ENCODE measurements around the gene CCDC126. TPM values are rescaled to one million over a fixed set of nuclear protein-coding genes. Genes with fewer than 3 reads are reported as not detected.
A peak's percentile ranks its signal among the peaks of the same experiment; 100 is the strongest.

The CCDC126 gene
- total RNA-seq, 1 donor from 2014 or later = 11.4 TPM

- no peaks in the 10 kb centered on the region for H3K4me1 Mint-ChIP-seq (ENCODE audit: low read depth)
- no peak overlapping the region for H3K4me3 Mint-ChIP-seq (ENCODE audit: unreplicated experiment)
- H3K27me3 Mint-ChIP-seq (ENCODE audit: low read depth) = no peaks in the 10 kb centered on the region
- no peak overlapping the region for H3K27ac Mint-ChIP-seq (ENCODE audit: unreplicated experiment)
- H3K9me3 Mint-ChIP-seq (ENCODE audit: low read depth) = no peaks in the 10 kb centered on the region
- no peaks in the 10 kb centered on the region for H3K36me3 Mint-ChIP-seq (ENCODE audit: low read depth)
- no peak for DNase-seq (ENCODE audit: low spot score)
- no peak for TF ChIP-seq CTCF (IDR thresholded peaks at IDR 0.05)
Observed at GRCh38 chr7:23586159-23586558, 11.0 kb upstream of the CCDC126 start.

DNA sequence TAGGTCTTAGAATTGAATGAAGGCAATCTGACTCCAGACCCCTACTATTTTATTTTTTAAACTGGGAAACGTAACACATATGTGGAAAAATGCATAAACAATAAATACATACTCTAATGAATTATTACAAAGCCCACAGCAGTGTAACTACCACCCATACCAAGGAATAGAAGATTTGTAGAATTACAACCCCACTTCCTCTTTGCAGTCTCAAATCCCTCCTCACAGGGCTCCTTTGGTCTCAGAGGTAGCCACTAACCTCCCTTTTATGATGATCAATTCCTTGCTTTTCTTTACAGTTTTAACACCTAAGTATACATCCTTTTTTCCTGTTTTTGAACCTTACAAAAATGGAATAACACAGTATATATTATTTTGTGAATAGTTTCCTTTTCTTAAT lies 6.7 kb upstream of the CCDC126 start:
- H3K4me3 Mint-ChIP-seq (ENCODE audit: unreplicated experiment) = no peak overlapping the region
- no peaks in the 10 kb centered on the region for H3K36me3 Mint-ChIP-seq (ENCODE audit: low read depth)
- no peak overlapping the region for H3K27ac Mint-ChIP-seq (ENCODE audit: unreplicated experiment)
- H3K9me3 Mint-ChIP-seq (ENCODE audit: low read depth) = no peaks in the 10 kb centered on the region
- H3K4me1 Mint-ChIP-seq (ENCODE audit: low read depth) = no peaks in the 10 kb centered on the region
- no peaks in the 10 kb centered on the region for H3K27me3 Mint-ChIP-seq (ENCODE audit: low read depth)
- DNase-seq (ENCODE audit: low spot score) = no peak
- TF ChIP-seq CTCF (IDR thresholded peaks at IDR 0.05) = no peak

DNA sequence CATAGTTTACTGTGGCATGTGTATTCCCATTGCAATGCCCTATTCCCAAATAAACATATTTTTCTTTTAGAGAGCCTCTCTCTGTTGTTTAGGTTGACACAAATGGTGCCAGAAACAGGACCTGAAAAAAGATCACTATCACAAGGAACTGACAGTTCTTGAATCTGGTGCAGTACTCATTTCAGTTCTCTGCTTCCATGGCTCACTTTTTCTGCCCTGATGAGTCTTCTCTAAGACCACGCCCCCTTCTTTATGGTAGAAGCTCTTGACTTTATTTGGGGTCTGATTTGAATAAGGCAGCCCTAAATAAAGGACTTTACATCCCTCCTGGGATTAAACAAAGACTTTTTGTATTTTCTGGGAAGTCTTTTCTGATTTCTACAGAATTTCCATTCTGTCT lies 3.5 kb upstream of the CCDC126 start:
- no peak for DNase-seq (ENCODE audit: low spot score)
- no peaks in the 10 kb centered on the region for H3K36me3 Mint-ChIP-seq (ENCODE audit: low read depth)
- peaks cover 2% of the 10 kb centered on the region for H3K27me3 Mint-ChIP-seq (ENCODE audit: low read depth)
- H3K9me3 Mint-ChIP-seq (ENCODE audit: low read depth) = no peaks in the 10 kb centered on the region
- no peak for TF ChIP-seq CTCF (IDR thresholded peaks at IDR 0.05)
- H3K27ac Mint-ChIP-seq (ENCODE audit: unreplicated experiment) = no peak overlapping the region
- no peak overlapping the region for H3K4me3 Mint-ChIP-seq (ENCODE audit: unreplicated experiment)
- peaks cover 12% of the 10 kb centered on the region for H3K4me1 Mint-ChIP-seq (ENCODE audit: low read depth)

- no peak for DNase-seq (ENCODE audit: low spot score)
- no peaks in the 10 kb centered on the region for H3K36me3 Mint-ChIP-seq (ENCODE audit: low read depth)
- H3K27ac Mint-ChIP-seq (ENCODE audit: unreplicated experiment) = no peak overlapping the region
- peaks cover 26% of the 10 kb centered on the region for H3K4me1 Mint-ChIP-seq (ENCODE audit: low read depth)
- no peak for TF ChIP-seq CTCF (IDR thresholded peaks at IDR 0.05)
- H3K4me3 Mint-ChIP-seq (ENCODE audit: unreplicated experiment) = no peak overlapping the region
- no peaks in the 10 kb centered on the region for H3K9me3 Mint-ChIP-seq (ENCODE audit: low read depth)
- H3K27me3 Mint-ChIP-seq (ENCODE audit: low read depth) = peaks cover 2% of the 10 kb centered on the region
Observed at GRCh38 chr7:23594879-23595604, 2.1 kb upstream of the CCDC126 start.

- TF ChIP-seq CTCF (IDR thresholded peaks at IDR 0.05) = no peak
- H3K4me1 Mint-ChIP-seq (ENCODE audit: low read depth) = peaks cover 56% of the 10 kb centered on the region
Observed at GRCh38 chr7:23598296-23598695, 1.1 kb downstream of the CCDC126 start.

More at GRCh38 chr7:23598296-23598695, 1.1 kb downstream of the CCDC126 start:
- no peak for DNase-seq (ENCODE audit: low spot score)
- Mint-ChIP-seq H3K27ac (ENCODE audit: unreplicated experiment) (peak overlapping the region; percentile 89), H3K36me3 (ENCODE audit: low read depth) (no peaks in the 10 kb centered on the region), H3K9me3 (ENCODE audit: low read depth) (no peaks in the 10 kb centered on the region), H3K4me3 (ENCODE audit: unreplicated experiment) (peak overlapping the region; percentile 86), H3K27me3 (ENCODE audit: low read depth) (peaks cover 2% of the 10 kb centered on the region)

All from chondrocyte (in vitro differentiated cells).